Hepatocyte (in vitro differentiated cells): Measurements from ENCODE around the gene MALL.
"Not testable (repeated sequence)": the region's sequence is repeated elsewhere in the genome, so short reads cannot be mapped to it uniquely, and the experiment has no call there.

Experiments used
- CTCF ChIP-seq: fragments of 200-600 bp; sonication (generic); IDR thresholded peaks from 2 replicates; pipeline ENCODE4 v1.5.1; 2016; ENCODE audit warnings: antibody characterized with exemption, mild to moderate bottlenecking; ENCODE audit not compliant: poor library complexity
- EZH2 ChIP-seq: fragments of 200-600 bp; sonication (generic); IDR thresholded peaks from 2 replicates; pipeline ENCODE4 v1.6.1; 2016; ENCODE audit warnings: antibody characterized with exemption, mild to moderate bottlenecking, borderline replicate concordance

DNA sequence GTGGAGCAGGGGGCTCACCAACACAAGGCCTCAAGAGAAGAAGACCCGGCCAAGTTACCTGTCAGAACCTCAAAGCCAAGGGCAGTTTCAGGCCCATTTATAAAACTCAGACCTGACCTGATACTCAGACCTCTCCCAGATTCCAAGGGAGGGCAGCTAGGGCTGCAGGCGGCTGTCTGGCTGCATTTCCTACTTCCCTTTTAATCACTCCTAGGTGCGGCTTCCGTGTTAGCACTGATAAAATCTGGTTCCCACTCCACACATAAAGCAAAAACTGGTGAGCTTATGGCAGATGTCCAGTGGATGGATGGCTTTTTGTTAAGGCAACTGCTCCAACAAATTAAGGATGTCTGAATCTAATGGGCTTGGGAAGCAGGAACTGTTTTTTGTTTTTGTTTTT lies 63.5 kb downstream of the MALL start:
- TF ChIP-seq EZH2, CTCF: not testable (repeated sequence)
